GM21529 (cell line): Measurements from ENCODE around the gene SPEF2.
"Not testable (repeated sequence)": the region's sequence is repeated elsewhere in the genome, so short reads cannot be mapped to it uniquely, and the experiment has no call there.

Experiments used
- ATAC-seq: cut with Tn5 transposase; IDR thresholded peaks from one replicate; pipeline ENCODE4 v1.9.1; 2021; ENCODE audit not compliant: unreplicated experiment

Gene SPEF2

GRCh38 chr5:35651002-35651756 is 33.5 kb downstream of the SPEF2 start:
- no peak for ATAC-seq

- no peak for ATAC-seq
Observed at GRCh38 chr5:35656721-35657120, 39.1 kb downstream of the SPEF2 start.

GRCh38 chr5:35657877-35658276 is 40.2 kb downstream of the SPEF2 start:
- no peak for ATAC-seq

GRCh38 chr5:35659556-35659955 is 41.9 kb downstream of the SPEF2 start:
- no peak for ATAC-seq

- no peak for ATAC-seq
Observed at GRCh38 chr5:35660451-35660850, 42.8 kb downstream of the SPEF2 start.

- no peak for ATAC-seq
Observed at GRCh38 chr5:35664584-35664983, 46.9 kb downstream of the SPEF2 start.

GRCh38 chr5:35665096-35665495 is 47.4 kb downstream of the SPEF2 start:
- no peak for ATAC-seq

- no peak for ATAC-seq
Observed at GRCh38 chr5:35668319-35668718, 50.7 kb downstream of the SPEF2 start.

GRCh38 chr5:35668794-35669193 is 51.1 kb downstream of the SPEF2 start:
- ATAC-seq: no peak

- ATAC-seq: no peak
Observed at GRCh38 chr5:35671541-35672295, 54.1 kb downstream of the SPEF2 start.

GRCh38 chr5:35672296-35672655 is 54.6 kb downstream of the SPEF2 start:
- ATAC-seq: not testable (repeated sequence)

GRCh38 chr5:35672995-35673394 is 55.3 kb downstream of the SPEF2 start:
- no peak for ATAC-seq

- no peak for ATAC-seq
Observed at GRCh38 chr5:35674049-35674448, 56.4 kb downstream of the SPEF2 start.

- ATAC-seq: no peak
Observed at GRCh38 chr5:35675392-35675791, 57.7 kb downstream of the SPEF2 start.

- ATAC-seq: no peak
Observed at GRCh38 chr5:35677878-35678277, 60.2 kb downstream of the SPEF2 start.

GRCh38 chr5:35678661-35679060 is 61.0 kb downstream of the SPEF2 start:
- no peak for ATAC-seq

- no peak for ATAC-seq
Observed at GRCh38 chr5:35679357-35679756, 61.7 kb downstream of the SPEF2 start.

GRCh38 chr5:35681911-35682310 is 64.2 kb downstream of the SPEF2 start:
- no peak for ATAC-seq

- no peak for ATAC-seq
Observed at GRCh38 chr5:35683466-35683865, 65.8 kb downstream of the SPEF2 start.

GRCh38 chr5:35685161-35685560 is 67.5 kb downstream of the SPEF2 start:
- no peak for ATAC-seq

GRCh38 chr5:35687961-35688360 is 70.3 kb downstream of the SPEF2 start:
- no peak for ATAC-seq

GRCh38 chr5:35694481-35694880 is 76.8 kb downstream of the SPEF2 start:
- ATAC-seq: no peak
